Panc1 (cell line): ENCODE results near the gene CNTN1.

Source experiments
- POLR2AphosphoS5 ChIP-seq: IDR thresholded peaks from 2 replicates; pipeline ENCODE4 v1.6.1; 2012; ENCODE audit warnings: mild to moderate bottlenecking, low read depth, low read length, moderate library complexity
- SIN3A ChIP-seq: IDR thresholded peaks from 2 replicates; pipeline ENCODE4 v1.6.1; 2012; ENCODE audit warnings: low read depth, mild to moderate bottlenecking, low read length, moderate library complexity, borderline replicate concordance; ENCODE audit not compliant: insufficient read depth
- TCF7L2 ChIP-seq: IDR thresholded peaks from 2 replicates; pipeline ENCODE4 v1.6.1; 2011; ENCODE audit warnings: mild to moderate bottlenecking, low read depth, low read length, inconsistent platforms
- TF ChIP-seq, protein P1 (sequence below): fragments of 450-650 bp; IDR thresholded peaks from 2 replicates; pipeline ENCODE4 v1.5.1; 2017; ENCODE audit warnings: mild to moderate bottlenecking
- TF ChIP-seq, protein P2 (sequence below), 2 experiments: IDR thresholded peaks; 2 replicates each; pipeline ENCODE4 v1.6.1; 2011 to 2012; ENCODE audit warnings: low read depth in 2 of 2, control low read depth in 1 of 2, low read length in 1 of 2, mild to moderate bottlenecking in 1 of 2, moderate library complexity in 1 of 2; ENCODE audit not compliant: insufficient read depth in 1 of 2

DNA sequence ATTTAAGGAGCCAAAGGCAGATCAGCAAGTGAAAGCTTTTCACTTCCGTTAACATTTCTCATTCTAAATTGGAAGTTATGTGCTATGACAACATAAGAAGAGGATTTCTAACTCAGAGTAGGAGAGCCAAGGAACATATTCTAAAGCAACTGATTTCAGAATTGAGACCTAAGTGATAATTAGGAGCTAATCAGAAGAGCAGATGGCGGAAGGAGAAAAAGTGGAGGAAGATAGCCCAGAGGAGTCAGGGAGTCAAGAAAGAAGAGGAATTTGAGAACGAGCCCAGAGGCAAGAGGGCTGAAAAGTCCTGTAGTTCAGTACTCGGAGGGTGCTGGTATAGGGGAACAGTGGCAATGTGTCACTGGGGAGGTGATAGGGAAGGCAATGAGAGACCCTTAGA lies 162.4 kb downstream of the CNTN1 start:
- TF ChIP-seq, protein P1, sequence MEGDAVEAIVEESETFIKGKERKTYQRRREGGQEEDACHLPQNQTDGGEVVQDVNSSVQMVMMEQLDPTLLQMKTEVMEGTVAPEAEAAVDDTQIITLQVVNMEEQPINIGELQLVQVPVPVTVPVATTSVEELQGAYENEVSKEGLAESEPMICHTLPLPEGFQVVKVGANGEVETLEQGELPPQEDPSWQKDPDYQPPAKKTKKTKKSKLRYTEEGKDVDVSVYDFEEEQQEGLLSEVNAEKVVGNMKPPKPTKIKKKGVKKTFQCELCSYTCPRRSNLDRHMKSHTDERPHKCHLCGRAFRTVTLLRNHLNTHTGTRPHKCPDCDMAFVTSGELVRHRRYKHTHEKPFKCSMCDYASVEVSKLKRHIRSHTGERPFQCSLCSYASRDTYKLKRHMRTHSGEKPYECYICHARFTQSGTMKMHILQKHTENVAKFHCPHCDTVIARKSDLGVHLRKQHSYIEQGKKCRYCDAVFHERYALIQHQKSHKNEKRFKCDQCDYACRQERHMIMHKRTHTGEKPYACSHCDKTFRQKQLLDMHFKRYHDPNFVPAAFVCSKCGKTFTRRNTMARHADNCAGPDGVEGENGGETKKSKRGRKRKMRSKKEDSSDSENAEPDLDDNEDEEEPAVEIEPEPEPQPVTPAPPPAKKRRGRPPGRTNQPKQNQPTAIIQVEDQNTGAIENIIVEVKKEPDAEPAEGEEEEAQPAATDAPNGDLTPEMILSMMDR = no peak
- TF ChIP-seq POLR2AphosphoS5 (no peak), SIN3A (no peak), TCF7L2 (no peak)
- TF ChIP-seq, protein P2, sequence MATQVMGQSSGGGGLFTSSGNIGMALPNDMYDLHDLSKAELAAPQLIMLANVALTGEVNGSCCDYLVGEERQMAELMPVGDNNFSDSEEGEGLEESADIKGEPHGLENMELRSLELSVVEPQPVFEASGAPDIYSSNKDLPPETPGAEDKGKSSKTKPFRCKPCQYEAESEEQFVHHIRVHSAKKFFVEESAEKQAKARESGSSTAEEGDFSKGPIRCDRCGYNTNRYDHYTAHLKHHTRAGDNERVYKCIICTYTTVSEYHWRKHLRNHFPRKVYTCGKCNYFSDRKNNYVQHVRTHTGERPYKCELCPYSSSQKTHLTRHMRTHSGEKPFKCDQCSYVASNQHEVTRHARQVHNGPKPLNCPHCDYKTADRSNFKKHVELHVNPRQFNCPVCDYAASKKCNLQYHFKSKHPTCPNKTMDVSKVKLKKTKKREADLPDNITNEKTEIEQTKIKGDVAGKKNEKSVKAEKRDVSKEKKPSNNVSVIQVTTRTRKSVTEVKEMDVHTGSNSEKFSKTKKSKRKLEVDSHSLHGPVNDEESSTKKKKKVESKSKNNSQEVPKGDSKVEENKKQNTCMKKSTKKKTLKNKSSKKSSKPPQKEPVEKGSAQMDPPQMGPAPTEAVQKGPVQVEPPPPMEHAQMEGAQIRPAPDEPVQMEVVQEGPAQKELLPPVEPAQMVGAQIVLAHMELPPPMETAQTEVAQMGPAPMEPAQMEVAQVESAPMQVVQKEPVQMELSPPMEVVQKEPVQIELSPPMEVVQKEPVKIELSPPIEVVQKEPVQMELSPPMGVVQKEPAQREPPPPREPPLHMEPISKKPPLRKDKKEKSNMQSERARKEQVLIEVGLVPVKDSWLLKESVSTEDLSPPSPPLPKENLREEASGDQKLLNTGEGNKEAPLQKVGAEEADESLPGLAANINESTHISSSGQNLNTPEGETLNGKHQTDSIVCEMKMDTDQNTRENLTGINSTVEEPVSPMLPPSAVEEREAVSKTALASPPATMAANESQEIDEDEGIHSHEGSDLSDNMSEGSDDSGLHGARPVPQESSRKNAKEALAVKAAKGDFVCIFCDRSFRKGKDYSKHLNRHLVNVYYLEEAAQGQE (IDR thresholded peaks at IDR 0.05; ENCODE audit: insufficient read depth in 1 of 2, low read depth in 2 of 2, low read length in 1 of 2) = no peak
